Lung (tissue), 12 donors: ENCODE data around the gene GPR37L1. TPM values are rescaled to one million over a fixed set of nuclear protein-coding genes. Genes with fewer than 3 reads are reported as not detected.

Experiments
- ATAC-seq: fragments of 200-7000 bp; cut with Tn5 transposase; one replicate; pipeline ENCODE4 v1.9.1; 2020; ENCODE audit warnings: moderate number of reproducible peaks; ENCODE audit not compliant: insufficient read depth, low FRiP score
- DNase-seq, 3 donors: peaks; one replicate each; pipeline ENCODE4 v3.0.0-alpha.2; 2013 to 2017
- H3K27ac ChIP-seq, 2 donors: one replicate each; pipeline ENCODE4 v1.5.1; 2013; ENCODE audit warnings: mild to moderate bottlenecking in 2 of 2, moderate library complexity in 2 of 2, control low read depth in 1 of 2, inconsistent platforms in 1 of 2, low read depth in 1 of 2, low read length in 1 of 2
- H3K27me3 ChIP-seq, 3 donors: one replicate each; pipeline ENCODE4 v1.5.1; 2013; ENCODE audit warnings: low read length in 2 of 3; ENCODE audit not compliant: control insufficient read depth in 3 of 3, insufficient read depth in 3 of 3
- H3K36me3 ChIP-seq, 4 donors: one replicate each; pipeline ENCODE4 v1.5.1; 2013; ENCODE audit warnings: low read length in 4 of 4, mild to moderate bottlenecking in 1 of 4, moderate library complexity in 1 of 4; ENCODE audit not compliant: control insufficient read depth in 4 of 4, insufficient read depth in 4 of 4
- H3K4me1 ChIP-seq, 5 donors: one replicate each; pipeline ENCODE4 v1.5.1; 2013; ENCODE audit warnings: low read length in 5 of 5, mild to moderate bottlenecking in 2 of 5, moderate library complexity in 1 of 5; ENCODE audit not compliant: control insufficient read depth in 5 of 5, insufficient read depth in 5 of 5
- H3K4me3 ChIP-seq: one replicate; pipeline ENCODE4 v1.5.1; 2013; ENCODE audit warnings: mild to moderate bottlenecking, control low read depth, moderate library complexity
- H3K9ac ChIP-seq, 2 donors: one replicate each; pipeline ENCODE4 v1.5.1; 2013; ENCODE audit warnings: low read length in 2 of 2, control low read depth in 1 of 2; ENCODE audit not compliant: insufficient read depth in 1 of 2
- H3K9me3 ChIP-seq, 4 donors: one replicate each; pipeline ENCODE4 v1.5.1; 2013; ENCODE audit warnings: low read length in 3 of 4, mild to moderate bottlenecking in 1 of 4, moderate library complexity in 1 of 4; ENCODE audit not compliant: control insufficient read depth in 4 of 4, insufficient read depth in 3 of 4
- WGBS, 2 donors: extraction: QIAGEN DNeasy Blood & Tissue Kit; methylation state at CpG; one replicate each; pipeline ENCODE4 v1.1.7; 2013; 5-methylcytosine and 5-hydroxymethylcytosine counted together
- polyA plus RNA-seq, 2 donors: library from polyadenylated mRNA; stranded (reverse); fragments of 200-250 nt; gene quantifications; one replicate each; pipeline ENCODE4 v1.2.1, GENCODE V29; 2013
- total RNA-seq, 2 donors: library from RNA; depleted of rRNA in 1 of 2; stranded (reverse); fragments of >200 nt in 1 of 2; gene quantifications; one replicate each; pipeline ENCODE4 v1.2.1, GENCODE V29; 2014 to 2021
- TF ChIP-seq, protein P1 (sequence below): IDR thresholded peaks from 2 replicates; pipeline ENCODE4 v1.5.1; 2012; ENCODE audit warnings: mild to moderate bottlenecking; ENCODE audit errors: control extremely low read depth, extremely low read depth
- donor health status: control.
- donor health status: control.
- donor health status: Bipolar disorder and iron deficiency.
- donor health status: healthy.
- donor health status: DM: yes; HTN: yes; CAD: no.

Gene GPR37L1
- total and polyA plus RNA-seq, 4 donors: 0.04 to 0.09 (median 0.05) TPM; not detected in 1

DNA sequence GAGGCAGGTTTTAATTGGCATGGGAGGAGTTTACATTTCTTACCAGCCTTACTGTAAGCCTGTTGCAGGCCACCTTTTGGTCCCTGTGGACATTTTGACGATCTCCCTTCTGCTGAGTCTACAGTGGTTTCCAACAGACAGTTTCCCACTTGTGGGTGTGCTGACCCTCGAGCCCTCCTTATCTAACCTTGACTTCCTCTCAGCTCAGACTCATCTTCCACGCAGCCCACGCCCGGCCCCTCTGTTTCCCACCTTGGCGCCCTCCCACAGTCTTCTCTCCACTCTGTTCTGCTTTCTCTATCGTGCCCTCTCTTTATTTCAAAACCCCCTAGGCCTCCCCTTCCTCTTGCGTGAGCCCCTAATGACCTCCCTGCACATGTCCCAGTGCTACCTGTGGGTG is 27.9 kb downstream of the GPR37L1 start:
- DNase-seq (no peak), ATAC-seq (no peak)
- H3K27ac ChIP-seq: no peak overlapping the region
- H3K9me3 ChIP-seq: no peaks in the 10 kb centered on the region
- no peak overlapping the region for H3K9ac ChIP-seq
- H3K4me3 ChIP-seq: no peak overlapping the region
- peaks cover 0 to 6% (median 0%) of the 10 kb centered on the region in 5 donors for H3K4me1 ChIP-seq
- 39 to 77% methylated on average over 8 of the region's 8 CpGs for WGBS, 2 donors
- peaks cover 0 to 3% (median 0%) of the 10 kb centered on the region in 4 donors for H3K36me3 ChIP-seq
- no peaks in the 10 kb centered on the region for H3K27me3 ChIP-seq
- TF ChIP-seq, protein P1, sequence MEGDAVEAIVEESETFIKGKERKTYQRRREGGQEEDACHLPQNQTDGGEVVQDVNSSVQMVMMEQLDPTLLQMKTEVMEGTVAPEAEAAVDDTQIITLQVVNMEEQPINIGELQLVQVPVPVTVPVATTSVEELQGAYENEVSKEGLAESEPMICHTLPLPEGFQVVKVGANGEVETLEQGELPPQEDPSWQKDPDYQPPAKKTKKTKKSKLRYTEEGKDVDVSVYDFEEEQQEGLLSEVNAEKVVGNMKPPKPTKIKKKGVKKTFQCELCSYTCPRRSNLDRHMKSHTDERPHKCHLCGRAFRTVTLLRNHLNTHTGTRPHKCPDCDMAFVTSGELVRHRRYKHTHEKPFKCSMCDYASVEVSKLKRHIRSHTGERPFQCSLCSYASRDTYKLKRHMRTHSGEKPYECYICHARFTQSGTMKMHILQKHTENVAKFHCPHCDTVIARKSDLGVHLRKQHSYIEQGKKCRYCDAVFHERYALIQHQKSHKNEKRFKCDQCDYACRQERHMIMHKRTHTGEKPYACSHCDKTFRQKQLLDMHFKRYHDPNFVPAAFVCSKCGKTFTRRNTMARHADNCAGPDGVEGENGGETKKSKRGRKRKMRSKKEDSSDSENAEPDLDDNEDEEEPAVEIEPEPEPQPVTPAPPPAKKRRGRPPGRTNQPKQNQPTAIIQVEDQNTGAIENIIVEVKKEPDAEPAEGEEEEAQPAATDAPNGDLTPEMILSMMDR: no peak

DNA sequence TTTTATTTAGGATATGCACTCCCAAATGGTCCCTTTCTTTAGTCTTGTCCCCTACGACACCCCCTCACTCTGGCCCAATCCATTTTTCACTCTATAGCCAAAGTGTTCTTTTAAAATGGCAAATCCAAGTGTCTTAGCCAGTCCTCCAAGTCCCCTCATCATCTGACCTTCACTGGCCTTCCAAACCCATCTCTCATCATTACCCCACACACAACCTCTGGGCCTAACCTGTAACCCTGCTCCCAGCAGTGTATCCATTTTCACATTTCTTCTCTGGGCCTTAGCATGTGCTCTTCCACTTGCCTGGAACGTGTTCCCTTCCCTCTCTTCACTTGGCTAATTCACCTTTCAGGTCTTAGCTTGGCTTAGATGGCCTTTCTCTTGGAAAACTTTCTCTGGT is 28.3 kb downstream of the GPR37L1 start:
- DNase-seq: no peak
- ATAC-seq: no peak
- Histone ChIP-seq H3K9ac (no peak overlapping the region), H3K4me1 (peaks cover 0 to 6% (median 0%) of the 10 kb centered on the region in 5 donors), H3K9me3 (no peaks in the 10 kb centered on the region), H3K36me3 (peaks cover 0 to 3% (median 0%) of the 10 kb centered on the region in 4 donors), H3K4me3 (no peak overlapping the region), H3K27ac (no peak overlapping the region), H3K27me3 (no peaks in the 10 kb centered on the region)
- 93 to 94% methylated on average over 2 of the region's 2 CpGs for WGBS, 2 donors
- TF ChIP-seq, protein P1: no peak

DNA sequence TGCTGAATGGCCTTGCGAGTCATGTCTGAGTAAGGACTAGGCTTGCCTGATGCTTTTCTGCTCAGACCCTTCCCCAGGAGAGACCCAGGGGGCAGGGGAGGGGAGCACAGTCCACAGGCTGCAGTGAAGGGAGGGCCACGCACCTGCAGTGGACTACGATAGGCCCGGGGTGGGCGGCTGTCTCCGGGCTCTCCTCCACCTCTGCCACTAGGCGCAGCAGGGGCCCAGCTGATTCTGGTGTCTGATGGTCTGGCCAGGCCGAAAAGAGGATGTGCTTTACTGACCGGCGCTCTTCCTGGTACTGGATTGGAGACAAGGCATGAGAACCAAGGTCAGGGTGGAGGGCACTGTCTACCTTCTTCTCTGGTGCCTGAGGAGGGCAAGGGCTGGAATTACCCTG is 29.7 kb downstream of the GPR37L1 start:
- TF ChIP-seq, protein P1: no peak
- Histone ChIP-seq H3K36me3 (peaks cover 0 to 3% (median 0%) of the 10 kb centered on the region in 4 donors), H3K9ac (no peak overlapping the region), H3K27ac (no peak overlapping the region), H3K27me3 (no peaks in the 10 kb centered on the region), H3K9me3 (no peaks in the 10 kb centered on the region), H3K4me3 (no peak overlapping the region), H3K4me1 (peaks cover 0 to 6% (median 0%) of the 10 kb centered on the region in 5 donors)
- DNase-seq (no peak), ATAC-seq (no peak)
- WGBS, 2 donors: 91 to 98% methylated on average over 10 of the region's 10 CpGs

DNA sequence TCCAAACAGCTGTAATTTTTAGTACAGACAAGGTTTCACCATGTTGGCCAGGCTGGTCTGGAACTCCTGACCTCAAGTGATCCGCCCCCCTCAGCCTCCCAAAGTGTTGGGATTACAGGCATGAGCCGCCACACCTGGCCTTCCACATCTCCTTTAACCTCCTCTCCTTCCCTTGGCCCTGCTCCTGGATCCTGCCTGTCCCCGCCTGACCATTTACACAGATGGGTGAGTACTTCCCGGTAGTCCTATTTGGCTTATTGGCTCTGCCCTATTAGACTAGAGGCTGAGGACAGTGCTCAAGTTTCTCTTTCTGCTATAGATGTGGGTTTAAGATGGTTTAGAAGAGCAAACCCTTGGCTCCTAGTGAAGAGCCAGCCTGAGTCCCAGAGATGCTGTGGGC is 30.6 kb downstream of the GPR37L1 start:
- DNase-seq (no peak), ATAC-seq (no peak)
- WGBS, 2 donors: 90 to 100% methylated on average over 4 of the region's 4 CpGs
- no peak overlapping the region for H3K9ac ChIP-seq
- H3K27ac ChIP-seq: no peak overlapping the region
- H3K27me3 ChIP-seq: no peaks in the 10 kb centered on the region
- H3K4me1 ChIP-seq: peaks cover 0 to 6% (median 0%) of the 10 kb centered on the region in 5 donors
- H3K9me3 ChIP-seq: no peaks in the 10 kb centered on the region
- no peak overlapping the region for H3K4me3 ChIP-seq
- H3K36me3 ChIP-seq: peaks cover 0 to 3% (median 0%) of the 10 kb centered on the region in 4 donors
- TF ChIP-seq, protein P1: no peak
